HepG2 (cell line): ENCODE results near the gene HPCAL1. TPM values are rescaled to one million over a fixed set of nuclear protein-coding genes. Genes with fewer than 3 reads are reported as not detected.

Experiments
- ATAD3A ChIP-seq: sonication (generic); formaldehyde crosslinking; IDR thresholded peaks from 2 replicates; pipeline ENCODE4 v1.4.0; 2020; ENCODE audit warnings: missing genetic modification reagents
- ATF7-NPFF ChIP-seq: sonication (generic); formaldehyde crosslinking; IDR thresholded peaks from 2 replicates; pipeline ENCODE4 v1.8.1; 2023; ENCODE audit warnings: mild to moderate bottlenecking, low read depth, missing genetic modification reagents, moderate library complexity
- HDAC6 ChIP-seq: fragments of 200-600 bp; sonication (generic); IDR thresholded peaks from 2 replicates; pipeline ENCODE4 v1.7.0; 2017; ENCODE audit warnings: mild to moderate bottlenecking, antibody characterized with exemption, low read length, low read depth
- NONO ChIP-seq, 2 experiments: fragments of 450-650 bp in 1 of 2; sonication (generic) in 1 of 2; formaldehyde crosslinking in 1 of 2; IDR thresholded peaks in 1 of 2; conservative IDR thresholded peaks in 1 of 2; 2 replicates each; pipeline versions ENCODE4 v1.6.1 to v1.8.0; 2017 to 2022; ENCODE audit warnings: mild to moderate bottlenecking in 1 of 2, missing genetic modification reagents in 1 of 2, moderate library complexity in 1 of 2
- RFX5 ChIP-seq: IDR thresholded peaks from 2 replicates; pipeline ENCODE4 v1.6.1; 2011; ENCODE audit warnings: low read depth, low read length, improper control_type of control experiment
- ZBTB7A ChIP-seq: sonication (generic); formaldehyde crosslinking; IDR thresholded peaks from 2 replicates; pipeline ENCODE4 v1.8.0; 2022; ENCODE audit warnings: mild to moderate bottlenecking, missing genetic modification reagents
- ZNF317 ChIP-seq: sonication (generic); formaldehyde crosslinking; IDR thresholded peaks from 2 replicates; pipeline ENCODE4 v1.5.0; 2020; ENCODE audit warnings: mild to moderate bottlenecking, missing genetic modification reagents
- ZNF501 ChIP-seq: sonication (generic); formaldehyde crosslinking; IDR thresholded peaks from 2 replicates; pipeline ENCODE4 v1.5.1; 2020; ENCODE audit warnings: mild to moderate bottlenecking, moderate library complexity, missing genetic modification reagents
- ZSCAN12 ChIP-seq: sonication (generic); formaldehyde crosslinking; IDR thresholded peaks from 2 replicates; pipeline ENCODE4 v1.9.0; 2021; ENCODE audit warnings: mild to moderate bottlenecking, missing genetic modification reagents
- polyA plus RNA-seq, 8 experiments: library from polyadenylated mRNA; depleted of rRNA in 3 of 8; stranded (reverse) in 7 of 8; unstranded in 1 of 8; fragments of >200 nt; fragmentation: Illumina TruSeq in 4 of 8; extraction: Trizol in 4 of 8; gene quantifications; 2 replicates each; pipeline versions ENCODE4 v1.2.1 to v1.2.3, GENCODE V29; 2011 to 2016; ENCODE audit warnings: low read depth in 4 of 8, missing spikeins in 1 of 8, mixed read lengths in 1 of 8; ENCODE audit not compliant: insufficient read depth in 1 of 8
- total RNA-seq, 5 experiments: library from RNA; depleted of rRNA; stranded (reverse); fragments of >200 nt; fragmentation: Illumina TruSeq; extraction: Trizol; gene quantifications; 2 replicates each; pipeline ENCODE4 v1.2.3, GENCODE V29; 2016; ENCODE audit warnings: low read depth in 1 of 5
- TF ChIP-seq, protein P1 (sequence below): sonication (generic); formaldehyde crosslinking; IDR thresholded peaks from 2 replicates; pipeline ENCODE4 v1.4.0; 2020; ENCODE audit warnings: missing genetic modification reagents, borderline replicate concordance
- TF ChIP-seq, protein P2 (sequence below): fragments of 450-650 bp; IDR thresholded peaks from 2 replicates; pipeline ENCODE4 v1.6.1; 2016
- TF ChIP-seq, protein P3 (sequence below): conservative IDR thresholded peaks from 2 replicates; pipeline ENCODE4 v1.6.1; 2018; ENCODE audit warnings: missing genetic modification reagents
- TF ChIP-seq, protein P4 (sequence below): sonication (generic); formaldehyde crosslinking; IDR thresholded peaks from 2 replicates; pipeline ENCODE4 v1.5.0; 2020; ENCODE audit warnings: missing genetic modification reagents
- TF ChIP-seq, protein P5 (sequence below): sonication (generic); formaldehyde crosslinking; IDR thresholded peaks from 2 replicates; pipeline ENCODE4 v1.5.1; 2020; ENCODE audit warnings: missing genetic modification reagents, mild to moderate bottlenecking, borderline replicate concordance
- TF ChIP-seq, protein P6 (sequence below): sonication (generic); formaldehyde crosslinking; IDR thresholded peaks from 2 replicates; pipeline ENCODE4 v1.4.0; 2020; ENCODE audit warnings: low read depth, missing genetic modification reagents

HPCAL1 gene
- total and polyA plus RNA-seq, 2 of the 13 experiments (the other 11 are each of a cell fraction or from before 2014, with no cell fraction given) = 29.5 to 29.9 TPM

DNA sequence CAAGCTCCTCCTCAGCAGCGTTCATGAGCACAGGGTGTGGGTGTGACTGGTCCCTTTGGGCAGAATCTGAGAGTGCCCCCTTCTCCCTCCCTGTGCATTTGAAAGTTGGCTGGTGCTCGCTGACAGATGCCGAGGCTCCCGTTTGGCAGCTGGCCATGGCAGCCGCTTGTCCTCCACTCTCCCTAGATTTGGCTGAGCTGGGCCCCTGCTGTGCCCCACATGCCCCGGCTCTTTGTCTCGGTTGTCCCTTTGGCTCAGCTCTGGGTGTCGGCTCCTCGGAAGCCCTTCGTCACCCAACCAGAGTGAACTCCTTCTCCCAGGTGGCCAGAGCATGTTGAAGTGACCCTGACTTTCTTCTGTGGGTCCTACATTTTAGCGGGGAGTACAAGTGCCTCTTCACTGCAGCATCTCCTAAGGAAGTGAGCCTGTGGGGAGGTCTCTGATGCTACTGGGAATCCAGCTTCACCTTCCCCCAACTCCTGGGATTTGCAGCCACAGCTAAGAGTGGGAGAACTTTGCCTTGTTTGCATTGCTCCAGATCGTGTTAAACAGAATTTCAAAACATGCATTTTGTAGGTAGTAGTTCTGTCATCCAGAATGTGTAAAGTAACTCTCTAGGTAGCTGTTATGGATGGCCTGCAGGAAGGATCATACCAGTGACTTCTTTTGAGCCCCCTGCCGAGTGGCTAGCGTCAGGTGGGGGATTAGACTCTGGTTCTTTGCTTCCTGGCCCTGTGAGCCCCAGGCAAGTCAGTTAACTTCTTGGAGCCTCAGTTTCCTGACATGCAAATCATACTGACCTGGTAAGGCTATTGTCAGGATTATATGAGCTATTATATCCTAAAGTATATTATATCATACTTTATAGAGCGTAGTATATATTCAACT lies 24.2 kb downstream of the HPCAL1 start (continued):
- TF ChIP-seq, protein P1, sequence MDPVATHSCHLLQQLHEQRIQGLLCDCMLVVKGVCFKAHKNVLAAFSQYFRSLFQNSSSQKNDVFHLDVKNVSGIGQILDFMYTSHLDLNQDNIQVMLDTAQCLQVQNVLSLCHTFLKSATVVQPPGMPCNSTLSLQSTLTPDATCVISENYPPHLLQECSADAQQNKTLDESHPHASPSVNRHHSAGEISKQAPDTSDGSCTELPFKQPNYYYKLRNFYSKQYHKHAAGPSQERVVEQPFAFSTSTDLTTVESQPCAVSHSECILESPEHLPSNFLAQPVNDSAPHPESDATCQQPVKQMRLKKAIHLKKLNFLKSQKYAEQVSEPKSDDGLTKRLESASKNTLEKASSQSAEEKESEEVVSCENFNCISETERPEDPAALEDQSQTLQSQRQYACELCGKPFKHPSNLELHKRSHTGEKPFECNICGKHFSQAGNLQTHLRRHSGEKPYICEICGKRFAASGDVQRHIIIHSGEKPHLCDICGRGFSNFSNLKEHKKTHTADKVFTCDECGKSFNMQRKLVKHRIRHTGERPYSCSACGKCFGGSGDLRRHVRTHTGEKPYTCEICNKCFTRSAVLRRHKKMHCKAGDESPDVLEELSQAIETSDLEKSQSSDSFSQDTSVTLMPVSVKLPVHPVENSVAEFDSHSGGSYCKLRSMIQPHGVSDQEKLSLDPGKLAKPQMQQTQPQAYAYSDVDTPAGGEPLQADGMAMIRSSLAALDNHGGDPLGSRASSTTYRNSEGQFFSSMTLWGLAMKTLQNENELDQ (CRISPR knock-in tag) = no peak
- TF ChIP-seq, protein P2, sequence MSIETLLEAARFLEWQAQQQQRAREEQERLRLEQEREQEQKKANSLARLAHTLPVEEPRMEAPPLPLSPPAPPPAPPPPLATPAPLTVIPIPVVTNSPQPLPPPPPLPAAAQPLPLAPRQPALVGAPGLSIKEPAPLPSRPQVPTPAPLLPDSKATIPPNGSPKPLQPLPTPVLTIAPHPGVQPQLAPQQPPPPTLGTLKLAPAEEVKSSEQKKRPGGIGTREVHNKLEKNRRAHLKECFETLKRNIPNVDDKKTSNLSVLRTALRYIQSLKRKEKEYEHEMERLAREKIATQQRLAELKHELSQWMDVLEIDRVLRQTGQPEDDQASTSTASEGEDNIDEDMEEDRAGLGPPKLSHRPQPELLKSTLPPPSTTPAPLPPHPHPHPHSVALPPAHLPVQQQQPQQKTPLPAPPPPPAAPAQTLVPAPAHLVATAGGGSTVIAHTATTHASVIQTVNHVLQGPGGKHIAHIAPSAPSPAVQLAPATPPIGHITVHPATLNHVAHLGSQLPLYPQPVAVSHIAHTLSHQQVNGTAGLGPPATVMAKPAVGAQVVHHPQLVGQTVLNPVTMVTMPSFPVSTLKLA = 0 out of 2 replicates have a peak, but pooled peaks have one; percentile 17
- TF ChIP-seq, protein P3, sequence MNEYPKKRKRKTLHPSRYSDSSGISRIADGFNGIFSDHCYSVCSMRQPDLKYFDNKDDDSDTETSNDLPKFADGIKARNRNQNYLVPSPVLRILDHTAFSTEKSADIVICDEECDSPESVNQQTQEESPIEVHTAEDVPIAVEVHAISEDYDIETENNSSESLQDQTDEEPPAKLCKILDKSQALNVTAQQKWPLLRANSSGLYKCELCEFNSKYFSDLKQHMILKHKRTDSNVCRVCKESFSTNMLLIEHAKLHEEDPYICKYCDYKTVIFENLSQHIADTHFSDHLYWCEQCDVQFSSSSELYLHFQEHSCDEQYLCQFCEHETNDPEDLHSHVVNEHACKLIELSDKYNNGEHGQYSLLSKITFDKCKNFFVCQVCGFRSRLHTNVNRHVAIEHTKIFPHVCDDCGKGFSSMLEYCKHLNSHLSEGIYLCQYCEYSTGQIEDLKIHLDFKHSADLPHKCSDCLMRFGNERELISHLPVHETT (CRISPR knock-in tag) = no peak
- TF ChIP-seq, protein P4, sequence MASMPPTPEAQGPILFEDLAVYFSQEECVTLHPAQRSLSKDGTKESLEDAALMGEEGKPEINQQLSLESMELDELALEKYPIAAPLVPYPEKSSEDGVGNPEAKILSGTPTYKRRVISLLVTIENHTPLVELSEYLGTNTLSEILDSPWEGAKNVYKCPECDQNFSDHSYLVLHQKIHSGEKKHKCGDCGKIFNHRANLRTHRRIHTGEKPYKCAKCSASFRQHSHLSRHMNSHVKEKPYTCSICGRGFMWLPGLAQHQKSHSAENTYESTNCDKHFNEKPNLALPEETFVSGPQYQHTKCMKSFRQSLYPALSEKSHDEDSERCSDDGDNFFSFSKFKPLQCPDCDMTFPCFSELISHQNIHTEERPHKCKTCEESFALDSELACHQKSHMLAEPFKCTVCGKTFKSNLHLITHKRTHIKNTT = no peak
- TF ChIP-seq ZNF317 (CRISPR knock-in tag) (no peak), ATAD3A (CRISPR knock-in tag) (no peak), ZNF501 (CRISPR knock-in tag) (no peak), ZBTB7A (CRISPR knock-in tag) (no peak), HDAC6 (no peak), ATF7-NPFF (CRISPR knock-in tag) (0 out of 2 replicates have a peak, but pooled peaks have one; percentile 29), NONO (IDR thresholded peaks at IDR 0.05) (no peak), NONO (CRISPR knock-in tag; conservative IDR thresholded peaks at IDR 0.05) (no peak), RFX5 (no peak), ZSCAN12 (no peak)
- TF ChIP-seq, protein P5, sequence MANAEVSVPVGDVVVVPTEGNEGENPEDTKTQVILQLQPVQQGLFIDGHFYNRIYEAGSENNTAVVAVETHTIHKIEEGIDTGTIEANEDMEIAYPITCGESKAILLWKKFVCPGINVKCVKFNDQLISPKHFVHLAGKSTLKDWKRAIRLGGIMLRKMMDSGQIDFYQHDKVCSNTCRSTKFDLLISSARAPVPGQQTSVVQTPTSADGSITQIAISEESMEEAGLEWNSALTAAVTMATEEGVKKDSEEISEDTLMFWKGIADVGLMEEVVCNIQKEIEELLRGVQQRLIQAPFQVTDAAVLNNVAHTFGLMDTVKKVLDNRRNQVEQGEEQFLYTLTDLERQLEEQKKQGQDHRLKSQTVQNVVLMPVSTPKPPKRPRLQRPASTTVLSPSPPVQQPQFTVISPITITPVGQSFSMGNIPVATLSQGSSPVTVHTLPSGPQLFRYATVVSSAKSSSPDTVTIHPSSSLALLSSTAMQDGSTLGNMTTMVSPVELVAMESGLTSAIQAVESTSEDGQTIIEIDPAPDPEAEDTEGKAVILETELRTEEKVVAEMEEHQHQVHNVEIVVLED (CRISPR knock-in tag) = 0 out of 2 replicates have a peak, but pooled peaks have one; percentile 38
- TF ChIP-seq, protein P6, sequence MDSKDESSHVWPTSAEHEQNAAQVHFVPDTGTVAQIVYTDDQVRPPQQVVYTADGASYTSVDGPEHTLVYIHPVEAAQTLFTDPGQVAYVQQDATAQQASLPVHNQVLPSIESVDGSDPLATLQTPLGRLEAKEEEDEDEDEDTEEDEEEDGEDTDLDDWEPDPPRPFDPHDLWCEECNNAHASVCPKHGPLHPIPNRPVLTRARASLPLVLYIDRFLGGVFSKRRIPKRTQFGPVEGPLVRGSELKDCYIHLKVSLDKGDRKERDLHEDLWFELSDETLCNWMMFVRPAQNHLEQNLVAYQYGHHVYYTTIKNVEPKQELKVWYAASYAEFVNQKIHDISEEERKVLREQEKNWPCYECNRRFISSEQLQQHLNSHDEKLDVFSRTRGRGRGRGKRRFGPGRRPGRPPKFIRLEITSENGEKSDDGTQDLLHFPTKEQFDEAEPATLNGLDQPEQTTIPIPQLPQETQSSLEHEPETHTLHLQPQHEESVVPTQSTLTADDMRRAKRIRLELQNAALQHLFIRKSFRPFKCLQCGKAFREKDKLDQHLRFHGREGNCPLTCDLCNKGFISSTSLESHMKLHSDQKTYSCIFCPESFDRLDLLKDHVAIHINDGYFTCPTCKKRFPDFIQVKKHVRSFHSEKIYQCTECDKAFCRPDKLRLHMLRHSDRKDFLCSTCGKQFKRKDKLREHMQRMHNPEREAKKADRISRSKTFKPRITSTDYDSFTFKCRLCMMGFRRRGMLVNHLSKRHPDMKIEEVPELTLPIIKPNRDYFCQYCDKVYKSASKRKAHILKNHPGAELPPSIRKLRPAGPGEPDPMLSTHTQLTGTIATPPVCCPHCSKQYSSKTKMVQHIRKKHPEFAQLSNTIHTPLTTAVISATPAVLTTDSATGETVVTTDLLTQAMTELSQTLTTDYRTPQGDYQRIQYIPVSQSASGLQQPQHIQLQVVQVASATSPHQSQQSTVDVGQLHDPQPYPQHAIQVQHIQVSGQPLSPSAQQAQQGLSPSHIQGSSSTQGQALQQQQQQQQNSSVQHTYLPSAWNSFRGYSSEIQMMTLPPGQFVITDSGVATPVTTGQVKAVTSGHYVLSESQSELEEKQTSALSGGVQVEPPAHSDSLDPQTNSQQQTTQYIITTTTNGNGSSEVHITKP (CRISPR knock-in tag) = no peak
